B cell (primary cell): ENCODE data around the gene SCYGR1. TPM values are rescaled to one million over a fixed set of nuclear protein-coding genes. Genes with fewer than 3 reads are reported as not detected.

Experiments used
- ATAC-seq: fragments of 200-7000 bp; cut with Tn5 transposase; one replicate; pipeline ENCODE4 v1.10.0; 2021; ENCODE audit warnings: low read depth, mild to moderate bottlenecking, moderate number of reproducible peaks, moderate library complexity
- CTCF ChIA-PET: fragments of 350-600 bp; sonication (Branson Sonifier 250); formaldehyde crosslinking; loops from one replicate; lab custom pipeline; 2021; ENCODE audit warnings: antibody characterized with exemption, inconsistent platforms; lab: Charles Lee
- POLR2A ChIA-PET: fragments of 350-600 bp; sonication (Branson Sonifier 250); formaldehyde crosslinking; loops from one replicate; lab custom pipeline; 2021; ENCODE audit warnings: antibody characterized with exemption; lab: Charles Lee
- DNase-seq: peaks from one replicate; pipeline ENCODE4 v3.0.0; 2013
- H2AFZ ChIP-seq: 2 replicates; pipeline ENCODE4 v1.6.1; 2012; ENCODE audit warnings: mild to moderate bottlenecking, low read depth, low read length; ENCODE audit not compliant: insufficient read depth, poor library complexity, severe bottlenecking
- H3K27ac ChIP-seq, 2 donors: 1 replicate in 1 of 2; 2 replicates in 1 of 2; pipeline ENCODE4 v1.5.1; 2012 to 2013; ENCODE audit warnings: low read length in 2 of 2, mild to moderate bottlenecking in 2 of 2, moderate library complexity in 1 of 2
- H3K27me3 ChIP-seq, 4 experiments: fragments of 200-600 bp in 1 of 4; sonication (generic) in 1 of 4; replicated peaks in 1 of 4; 1 replicate in 2 of 4; 2 replicates in 2 of 4; pipeline versions ENCODE4 v1.6.1 to v1.7.0; 2013 to 2016; ENCODE audit warnings: low read length in 3 of 4, mild to moderate bottlenecking in 2 of 4, mixed read lengths in 1 of 4, moderate library complexity in 1 of 4; ENCODE audit not compliant: insufficient read depth in 4 of 4, control insufficient read depth in 3 of 4; ENCODE audit errors: control extremely low read depth in 1 of 4
- H3K36me3 ChIP-seq, 2 experiments: replicated peaks in 1 of 2; 1 replicate in 1 of 2; 2 replicates in 1 of 2; pipeline versions ENCODE4 v1.6.1 to v1.7.1; 2013; ENCODE audit warnings: low read length in 1 of 2; ENCODE audit not compliant: insufficient read depth in 2 of 2, control insufficient read depth in 1 of 2; ENCODE audit errors: control extremely low read depth in 1 of 2, extremely low read depth in 1 of 2
- H3K4me1 ChIP-seq, 2 donors: fragments of 200-600 bp in 1 of 2; sonication (generic) in 1 of 2; 1 replicate in 1 of 2; 2 replicates in 1 of 2; pipeline versions ENCODE4 v1.5.1 to v1.6.1; 2013 to 2017; ENCODE audit warnings: low read length in 2 of 2; ENCODE audit not compliant: control insufficient read depth in 2 of 2, insufficient read depth in 2 of 2
- H3K4me2 ChIP-seq: replicated peaks from 2 replicates; pipeline ENCODE3; 2012; ENCODE audit warnings: mild to moderate bottlenecking, low read depth, low read length; ENCODE audit not compliant: poor library complexity, severe bottlenecking
- H3K4me3 ChIP-seq, 5 experiments: fragments of 200-600 bp in 1 of 5; sonication (generic) in 1 of 5; 1 replicate in 3 of 5; 2 replicates in 2 of 5; pipeline versions ENCODE4 v1.5.1 to v1.7.0; 2011 to 2016; ENCODE audit warnings: low read length in 4 of 5, mild to moderate bottlenecking in 4 of 5, low read depth in 2 of 5, control low read depth in 1 of 5, moderate library complexity in 1 of 5; ENCODE audit not compliant: insufficient read depth in 1 of 5; ENCODE audit errors: control extremely low read depth in 1 of 5, extremely low read depth in 1 of 5
- H3K79me2 ChIP-seq: fragments of 200-600 bp; sonication (generic); one replicate; pipeline ENCODE4 v1.6.0; 2016; ENCODE audit warnings: low read length; ENCODE audit not compliant: control insufficient read depth, insufficient read depth
- H3K9ac ChIP-seq: fragments of 200-600 bp; sonication (generic); 2 replicates; pipeline ENCODE4 v1.6.1; 2017; ENCODE audit warnings: mild to moderate bottlenecking, low read length, moderate library complexity
- H3K9me3 ChIP-seq, 3 donors: one replicate each; pipeline versions ENCODE4 v1.6.1 to v1.7.1; 2013; ENCODE audit warnings: low read length in 2 of 3; ENCODE audit not compliant: control insufficient read depth in 2 of 3, insufficient read depth in 1 of 3; ENCODE audit errors: control extremely low read depth in 1 of 3
- H4K20me1 ChIP-seq: 2 replicates; pipeline ENCODE4 v1.6.0; 2012; ENCODE audit warnings: mild to moderate bottlenecking, low read length; ENCODE audit not compliant: insufficient read depth, control insufficient read depth, poor library complexity, severe bottlenecking
- H3K27ac Mint-ChIP-seq: one replicate; pipeline ENCODE4 v1.8.0; 2021; ENCODE audit warnings: mixed read lengths
- H3K27me3 Mint-ChIP-seq: one replicate; pipeline ENCODE4 v1.8.0; 2021; ENCODE audit warnings: mixed read lengths
- H3K4me1 Mint-ChIP-seq: one replicate; pipeline ENCODE4 v1.8.0; 2021; ENCODE audit warnings: mixed read lengths
- H3K4me3 Mint-ChIP-seq: one replicate; pipeline ENCODE4 v1.8.0; 2021; ENCODE audit warnings: mixed read lengths
- H3K9me3 Mint-ChIP-seq: one replicate; pipeline ENCODE4 v1.8.0; 2022; ENCODE audit warnings: mixed read lengths; ENCODE audit not compliant: insufficient read depth
- CTCF ChIP-seq: fragments of 200-600 bp; IDR thresholded peaks from one replicate; pipeline ENCODE4 v1.8.0; 2022; ENCODE audit warnings: antibody characterized with exemption, mild to moderate bottlenecking
- EZH2 ChIP-seq: IDR thresholded peaks from 2 replicates; pipeline ENCODE4 v1.6.1; 2012; ENCODE audit warnings: borderline replicate concordance, low read depth, mild to moderate bottlenecking, moderate library complexity, low read length; ENCODE audit not compliant: insufficient read depth, poor library complexity, severe bottlenecking
- WGBS: methylation state at CpG from one replicate; pipeline ENCODE4 v1.1.5; 2013; ENCODE audit warnings: missing lambda C conversion rate; ENCODE audit not compliant: insufficient coverage; 5-methylcytosine and 5-hydroxymethylcytosine counted together
- intact Hi-C: fragments of 100-400 bp; cut with micrococcal nuclease; formaldehyde crosslinking; loops from one replicate; pipeline ENCODE4 v1.10.0; 2022
- polyA plus RNA-seq: library from polyadenylated mRNA; depleted of rRNA; stranded (reverse); fragments of >200 nt; gene quantifications from 2 replicates; pipeline ENCODE4 v1.2.3, GENCODE V29; 2012
- total RNA-seq, 2 donors: library from RNA; stranded (reverse); fragments of 120-200 nt in 1 of 2; gene quantifications; 1 replicate in 1 of 2; 2 replicates in 1 of 2; pipeline versions ENCODE4 v1.2.3 to v1.2.4, GENCODE V29; 2013 to 2022

Gene SCYGR1
- total and polyA plus RNA-seq, 2 donors (not counting 1 experiment from before 2014, with no cell fraction given): not detected

GRCh38 chr2:227370092-227370491 is 17.7 kb downstream of the SCYGR1 start:
- Histone ChIP-seq H3K4me1 (no peaks in the 10 kb centered on the region), H3K27ac (no peak overlapping the region), H3K4me2 (no peak overlapping the region), H4K20me1 (no peaks in the 10 kb centered on the region), H3K27me3 (no peaks in the 10 kb centered on the region), H3K9me3 (no peaks in the 10 kb centered on the region), H3K4me3 (no peak overlapping the region), H3K9ac (no peak overlapping the region), H2AFZ (no peak overlapping the region), H3K79me2 (no peaks in the 10 kb centered on the region), H3K36me3 (no peaks in the 10 kb centered on the region)
- Mint-ChIP-seq H3K27me3 (peaks cover 5% of the 10 kb centered on the region), H3K4me3 (no peak overlapping the region), H3K27ac (no peak overlapping the region), H3K4me1 (no peaks in the 10 kb centered on the region), H3K9me3 (no peaks in the 10 kb centered on the region)
- intact Hi-C loops: no loop called here
- ChIA-PET POLR2A (no interaction called here), CTCF (interaction anchor here (1.6 kb wide), 1 partner anchor 11 kb away, joined by 3 read pairs; no protein-coding TSS in a partner anchor)
- DNase-seq (no peak), ATAC-seq (no peak)
- WGBS: 89% methylated on average over 4 of the region's 8 CpGs
- no peak for TF ChIP-seq CTCF
- TF ChIP-seq EZH2: no peak

DNA sequence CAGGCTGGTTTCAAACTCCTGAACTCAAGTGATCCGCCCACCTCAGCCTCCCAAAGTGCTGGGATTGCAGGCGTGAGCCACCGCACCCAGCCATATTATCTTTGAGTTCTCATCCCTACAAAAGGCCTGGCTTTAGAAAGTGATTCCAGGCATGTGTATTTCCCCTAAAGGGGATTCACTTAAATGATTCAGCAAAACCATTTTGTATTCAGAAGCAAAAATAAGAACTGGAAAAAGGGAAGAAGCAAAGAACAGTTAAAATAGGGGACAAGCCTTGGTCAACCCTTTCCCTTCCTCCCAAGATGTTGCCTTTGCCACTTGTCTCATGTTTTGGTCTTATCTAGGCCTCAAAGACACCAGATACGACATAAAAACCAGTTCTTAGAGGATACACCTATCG is 19.2 kb downstream of the SCYGR1 start:
- peaks cover 4% of the 10 kb centered on the region in 2 donors for H3K4me1 ChIP-seq
- ATAC-seq (no peak), DNase-seq (no peak)
- TF ChIP-seq EZH2 (no peak), CTCF (no peak)
- no peaks in the 10 kb centered on the region for H3K79me2 ChIP-seq
- 100% methylated on average over 3 of the region's 5 CpGs for WGBS
- no peak overlapping the region for H3K4me3 ChIP-seq
- H3K9ac ChIP-seq: no peak overlapping the region
- H2AFZ ChIP-seq: no peak overlapping the region
- intact Hi-C loops: no loop called here
- H3K36me3 ChIP-seq: no peaks in the 10 kb centered on the region
- H3K4me2 ChIP-seq: no peak overlapping the region
- H3K27me3 ChIP-seq: no peaks in the 10 kb centered on the region
- no peaks in the 10 kb centered on the region for H4K20me1 ChIP-seq
- Mint-ChIP-seq H3K4me3 (no peak overlapping the region), H3K27me3 (peaks cover 5% of the 10 kb centered on the region), H3K4me1 (peaks cover 6% of the 10 kb centered on the region), H3K9me3 (no peaks in the 10 kb centered on the region), H3K27ac (no peak overlapping the region)
- ChIA-PET CTCF (no interaction called here), POLR2A (no interaction called here)
- no peaks in the 10 kb centered on the region for H3K9me3 ChIP-seq
- H3K27ac ChIP-seq: no peak overlapping the region
